Left colon (tissue), 2 donors: Measurements from ENCODE around the gene BSCL2. TPM values are rescaled to one million over a fixed set of nuclear protein-coding genes. Genes with fewer than 3 reads are reported as not detected.
A peak's percentile ranks its signal among the peaks of the same experiment; 100 is the strongest.
"Not testable (repeated sequence)": the region's sequence is repeated elsewhere in the genome, so short reads cannot be mapped to it uniquely, and the experiment has no call there.

ENCODE experiments used
- ATAC-seq: fragments of 200-7000 bp; cut with Tn5 transposase; one replicate; pipeline ENCODE4 v1.9.1; 2020; ENCODE audit warnings: mild to moderate bottlenecking, moderate library complexity
- DNase-seq, 2 donors: peaks; one replicate each; pipeline ENCODE4 v3.0.0-alpha.2; 2020
- intact Hi-C, 2 donors: fragments of 100-400 bp; cut with DNase I in 1 of 2; cut with micrococcal nuclease in 1 of 2; formaldehyde crosslinking; loops; one replicate each; pipeline versions ENCODE4 v1.11.2 to v1.14.0; 2022; cut with DNase I, micrococcal nuclease
- total RNA-seq, 2 donors: library from RNA; stranded (reverse); fragmentation: NEBNext Ultra II Directional; extraction: Animal tissue kit (Norgen Biotek cat#: 25700); gene quantifications; one replicate each; pipeline ENCODE4 v1.2.1, GENCODE V29; 2021
- donor health status: DM: no; HTN: no; CAD: no.
- donor health status: DM: yes; HTN: yes; CAD: no.

Gene BSCL2
- total RNA-seq, 2 donors from 2014 or later: 38.8 to 53.2 TPM

GRCh38 chr11:62669420-62670161 is 37.6 kb downstream of the BSCL2 start:
- DNase-seq (peak; percentile 49 to 75), ATAC-seq (peak; percentile 32)
- intact Hi-C loops: no loop called here

- DNase-seq: no peak
- intact Hi-C loops: no loop called here
- ATAC-seq: no peak
Measured at GRCh38 chr11:62667460-62667859, 39.8 kb downstream of the BSCL2 start.

- DNase-seq: no peak
- ATAC-seq: no peak
- intact Hi-C loops: no loop called here
Measured at GRCh38 chr11:62666259-62666926, 40.8 kb downstream of the BSCL2 start.

- ATAC-seq: peak; percentile 54
- intact Hi-C loops: no loop called here
Measured at GRCh38 chr11:62665599-62666258, 41.5 kb downstream of the BSCL2 start.

GRCh38 chr11:62665075-62665598 is 42.1 kb downstream of the BSCL2 start, which contains the start of the genes C11orf98 and CSKMT:
TSS of gene C11orf98 (minus strand) at chr11:62665210. CDS start at chr11:62665169, 41 bp downstream.
TSS of gene CSKMT (plus strand) at chr11:62665312. CDS start at chr11:62665880, 568 bp downstream.
- intact Hi-C loops: no loop called here
- peak; percentile 91 for ATAC-seq

More at GRCh38 chr11:62665599-62666258, 41.5 kb downstream of the BSCL2 start:
- peak in 1 of 2 donors; percentile 69 for DNase-seq

GRCh38 chr11:62664405-62665074 is 42.7 kb downstream of the BSCL2 start:
- intact Hi-C loops: no loop called here
- DNase-seq: peak in 1 of 2 donors; percentile 68
- peak; percentile 60 for ATAC-seq

More at GRCh38 chr11:62665075-62665598, 42.1 kb downstream of the BSCL2 start, which contains the start of the genes C11orf98 and CSKMT:
- DNase-seq: peak; percentile 96

- ATAC-seq: no peak
- intact Hi-C loops: no loop called here
Measured at GRCh38 chr11:62656796-62657429, 50.3 kb downstream of the BSCL2 start.

GRCh38 chr11:62654297-62654696 is 52.9 kb downstream of the BSCL2 start:
- intact Hi-C loops: no loop called here
- DNase-seq (no peak), ATAC-seq (no peak)

More at GRCh38 chr11:62656796-62657429, 50.3 kb downstream of the BSCL2 start:
- no peak for DNase-seq

- DNase-seq (no peak), ATAC-seq (no peak)
- intact Hi-C loops: no loop called here
Measured at GRCh38 chr11:62652161-62653006, 54.8 kb downstream of the BSCL2 start.

- ATAC-seq, intact Hi-C loops, DNase-seq: not testable (repeated sequence)
Measured at GRCh38 chr11:62650283-62650682, 56.9 kb downstream of the BSCL2 start.

GRCh38 chr11:62649486-62649885 is 57.7 kb downstream of the BSCL2 start:
- intact Hi-C loops: no loop called here
- ATAC-seq (no peak), DNase-seq (no peak)

- no peak for ATAC-seq
- intact Hi-C loops: no loop called here
- no peak for DNase-seq
Measured at GRCh38 chr11:62648967-62649364, 58.3 kb downstream of the BSCL2 start.

- intact Hi-C loops: no loop called here
- no peak for DNase-seq
- no peak for ATAC-seq
Measured at GRCh38 chr11:62648185-62648966, 58.8 kb downstream of the BSCL2 start.

GRCh38 chr11:62647609-62648005 is 59.6 kb downstream of the BSCL2 start:
- ATAC-seq (no peak), DNase-seq (no peak)
- intact Hi-C loops: no loop called here

- intact Hi-C loops: no loop called here
- ATAC-seq: no peak
- DNase-seq: no peak
Measured at GRCh38 chr11:62646825-62647608, 60.2 kb downstream of the BSCL2 start.
